ENCODE data around the gene ENTPD2.

The ENTPD2 gene

DNA sequence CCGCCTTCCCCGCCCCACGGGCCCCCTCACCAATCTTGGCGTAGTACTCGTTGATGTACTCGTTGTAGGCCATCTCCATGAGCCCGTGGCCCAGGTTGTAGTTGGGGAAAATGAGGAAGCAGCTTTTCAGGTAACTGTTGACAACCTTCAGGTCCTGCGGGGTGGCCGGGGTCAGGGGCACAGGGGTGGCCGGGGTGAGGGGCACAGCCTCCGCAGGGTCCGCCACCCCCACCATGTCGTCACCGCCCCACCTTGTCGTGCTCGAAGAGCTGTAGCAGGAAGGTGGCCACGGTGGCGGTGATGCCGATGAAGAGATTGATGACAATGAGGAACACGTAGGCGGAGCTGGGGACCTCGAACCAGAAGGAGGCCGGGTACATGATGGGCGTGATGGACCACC is 42.7 kb downstream of the ENTPD2 start:
- no peak for TF ChIP-seq CTCF (IDR thresholded peaks at IDR 0.05; ENCODE audit: control extremely low read depth, extremely low read depth, low read depth, missing control alignments)
- CTCF ChIA-PET = interaction anchor here (1.0 to 2.3 kb wide), 3 partner anchors 18 to 38 kb away, joined by 3 to 9 read pairs (median 6); no protein-coding TSS in a partner anchor
- POLR2A ChIA-PET = no interaction called here
- no peak for DNase-seq (ENCODE audit: extremely low spot score)

DNA sequence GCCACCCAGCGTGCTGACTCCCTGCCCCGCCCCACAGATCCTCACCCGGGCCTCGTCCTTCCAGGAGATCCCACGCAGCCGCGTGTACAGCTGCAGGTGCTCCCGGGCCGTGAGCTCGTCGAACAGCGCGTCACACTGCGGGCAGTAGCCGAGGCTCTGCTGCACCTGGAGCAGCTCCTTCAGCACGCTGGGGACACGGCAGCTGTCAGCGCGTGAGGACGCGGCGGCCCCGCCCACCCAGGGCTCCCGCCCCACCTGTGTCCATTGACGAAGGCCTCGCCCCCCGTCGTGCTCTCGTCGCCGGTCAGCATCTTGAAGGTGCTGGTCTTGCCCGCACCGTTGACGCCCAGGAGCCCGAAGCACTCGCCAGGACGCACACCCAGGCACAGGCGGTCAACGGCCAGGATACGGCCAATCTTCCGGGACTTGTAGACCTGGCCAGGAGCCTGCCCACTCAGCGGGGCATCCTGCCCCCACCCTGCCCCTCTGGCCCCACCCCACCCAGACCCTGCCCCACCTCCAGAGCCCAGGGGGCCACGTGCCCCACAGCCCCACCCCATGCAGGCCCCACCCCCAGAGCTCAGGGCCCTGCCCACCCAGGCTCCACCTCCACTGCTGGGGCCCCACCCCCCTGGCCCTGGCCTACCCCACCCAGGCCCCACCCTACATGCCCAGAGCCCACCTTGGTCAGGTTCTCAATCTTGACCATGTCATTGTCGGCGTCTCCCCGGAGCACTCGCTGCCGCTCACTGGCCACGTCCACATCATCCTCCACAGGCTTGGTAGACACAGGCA is 43.7 kb downstream of the ENTPD2 start:
- ChIA-PET POLR2A (no interaction called here), CTCF (interaction anchor here (1.2 kb wide), 1 partner anchor 19 kb away, joined by 3 read pairs; no protein-coding TSS in a partner anchor)
- TF ChIP-seq CTCF (IDR thresholded peaks at IDR 0.05; ENCODE audit: control extremely low read depth, extremely low read depth, low read depth, missing control alignments) = no peak
- no peak for DNase-seq (ENCODE audit: extremely low spot score)

DNA sequence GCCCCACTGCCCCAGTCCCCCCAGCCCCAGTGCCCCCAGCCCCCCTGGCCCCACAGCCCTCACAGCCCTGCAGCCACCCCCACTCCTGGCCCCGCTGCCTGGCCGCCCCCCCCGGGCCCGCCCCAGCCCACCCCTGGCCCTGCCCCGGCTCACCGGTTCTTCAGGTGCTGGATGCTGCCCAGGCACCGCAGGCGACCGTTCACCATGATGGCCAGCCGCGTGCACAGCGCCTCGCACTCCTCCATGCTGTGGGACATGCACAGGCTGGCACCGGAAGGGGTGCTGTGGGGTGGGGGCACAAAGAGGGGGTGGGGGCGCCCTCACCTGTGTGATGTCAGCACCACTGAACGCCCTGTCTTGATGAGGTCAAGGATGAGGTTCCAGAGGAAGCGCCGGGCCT is 44.6 kb downstream of the ENTPD2 start:
- ChIA-PET POLR2A (no interaction called here), CTCF (interaction anchor here (1.2 kb wide), 1 partner anchor 20 kb away, joined by 3 read pairs; no protein-coding TSS in a partner anchor)
- TF ChIP-seq CTCF (IDR thresholded peaks at IDR 0.05; ENCODE audit: control extremely low read depth, extremely low read depth, low read depth, missing control alignments) = no peak
- no peak for DNase-seq (ENCODE audit: extremely low spot score)

GRCh38 chr9:137008312-137008711 is 45.5 kb downstream of the ENTPD2 start:
- ChIA-PET POLR2A (no interaction called here), CTCF (interaction anchor here (1.2 to 2.8 kb wide), 2 partner anchors 13 to 20 kb away, joined by 3 to 17 read pairs; partner anchors contain the start of gene ABCA2)
- no peak for TF ChIP-seq CTCF (IDR thresholded peaks at IDR 0.05; ENCODE audit: control extremely low read depth, extremely low read depth, low read depth, missing control alignments)
- no peak for DNase-seq (ENCODE audit: extremely low spot score)

GRCh38 chr9:137007816-137008270 is 46.0 kb downstream of the ENTPD2 start:
- CTCF ChIA-PET = interaction anchor here (0.8 to 2.8 kb wide), 3 partner anchors 12 to 21 kb away, joined by 3 to 17 read pairs (median 3); partner anchors contain the start of genes ABCA2 and CLIC3
- no peak for TF ChIP-seq CTCF (IDR thresholded peaks at IDR 0.05; ENCODE audit: control extremely low read depth, extremely low read depth, low read depth, missing control alignments)
- POLR2A ChIA-PET = no interaction called here
- DNase-seq (ENCODE audit: extremely low spot score) = no peak

DNA sequence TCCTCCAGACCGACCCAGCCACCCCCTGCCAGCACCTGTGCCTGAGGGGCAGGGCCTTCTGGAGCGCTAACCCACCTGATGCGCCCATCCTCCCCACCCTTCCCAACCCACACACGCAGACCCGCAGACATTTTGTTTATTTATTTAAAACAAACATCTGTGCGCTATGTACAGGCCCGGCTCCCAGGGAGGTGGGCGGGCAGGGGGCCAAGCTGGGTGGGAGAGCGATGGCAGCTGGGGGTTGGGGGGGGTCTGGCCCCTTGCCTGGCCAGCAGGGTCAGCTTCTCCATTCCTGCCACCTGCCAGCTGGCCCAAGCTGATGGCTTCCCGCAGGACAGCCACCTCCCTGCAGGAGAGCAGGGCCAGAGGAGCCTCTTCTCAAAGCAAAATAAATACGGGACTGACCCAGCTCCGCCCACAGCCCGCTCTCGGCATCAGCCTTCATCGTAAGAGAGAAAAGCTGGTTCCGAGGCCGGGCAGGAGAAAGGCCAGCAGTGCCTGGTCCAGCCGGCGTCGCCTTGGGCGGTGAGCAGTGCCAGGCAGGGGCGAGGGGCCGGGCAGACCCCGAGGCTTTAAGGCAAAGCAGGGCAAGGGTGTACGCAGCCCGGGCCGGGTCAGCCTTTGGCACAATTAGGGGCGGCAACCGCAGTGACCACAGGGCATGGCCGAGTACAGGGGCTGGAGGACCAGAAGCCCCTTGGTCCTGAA is 46.6 kb downstream of the ENTPD2 start:
- no peak for DNase-seq (ENCODE audit: extremely low spot score)
- TF ChIP-seq CTCF (IDR thresholded peaks at IDR 0.05; ENCODE audit: control extremely low read depth, extremely low read depth, low read depth, missing control alignments) = no peak
- CTCF ChIA-PET = interaction anchor here (0.8 to 2.8 kb wide), 3 partner anchors 11 to 21 kb away, joined by 3 to 17 read pairs (median 3); partner anchors contain the start of genes ABCA2 and CLIC3
- POLR2A ChIA-PET = no interaction called here

Measured in GM10248 (cell line).